ENCODE data around the gene CDCP1. TPM values are rescaled to one million over a fixed set of nuclear protein-coding genes. Genes with fewer than 3 reads are reported as not detected.

The CDCP1 gene
- total RNA-seq, 2 experiments from 2014 or later: 0.32 to 0.36 TPM

DNA sequence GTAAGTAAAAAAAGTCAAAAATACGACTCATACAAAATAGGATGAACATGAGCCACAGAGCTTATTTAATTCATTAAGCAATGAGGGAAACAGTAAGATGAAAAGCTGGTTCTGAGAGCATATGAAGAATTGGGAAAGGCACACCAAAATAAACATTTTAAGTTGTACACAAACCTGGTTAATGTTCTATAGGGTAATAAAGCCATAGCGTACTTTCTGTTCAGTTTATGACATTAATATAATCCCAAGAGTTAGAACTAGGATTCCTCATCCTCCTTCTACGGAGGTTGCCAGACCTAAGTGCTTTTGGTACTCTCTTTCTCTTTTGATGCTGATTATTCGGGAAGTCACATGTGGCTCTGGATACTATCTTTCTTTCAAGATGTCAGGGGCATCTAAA lies 78.7 kb downstream of the CDCP1 start:
- H3K9me3 Mint-ChIP-seq: no peaks in the 10 kb centered on the region
- intact Hi-C loops (cut with micrococcal nuclease): loop anchor here (5.0 kb wide), 1 partner anchor 45 kb away; no protein-coding TSS in a partner anchor
- TF ChIP-seq, protein P1, sequence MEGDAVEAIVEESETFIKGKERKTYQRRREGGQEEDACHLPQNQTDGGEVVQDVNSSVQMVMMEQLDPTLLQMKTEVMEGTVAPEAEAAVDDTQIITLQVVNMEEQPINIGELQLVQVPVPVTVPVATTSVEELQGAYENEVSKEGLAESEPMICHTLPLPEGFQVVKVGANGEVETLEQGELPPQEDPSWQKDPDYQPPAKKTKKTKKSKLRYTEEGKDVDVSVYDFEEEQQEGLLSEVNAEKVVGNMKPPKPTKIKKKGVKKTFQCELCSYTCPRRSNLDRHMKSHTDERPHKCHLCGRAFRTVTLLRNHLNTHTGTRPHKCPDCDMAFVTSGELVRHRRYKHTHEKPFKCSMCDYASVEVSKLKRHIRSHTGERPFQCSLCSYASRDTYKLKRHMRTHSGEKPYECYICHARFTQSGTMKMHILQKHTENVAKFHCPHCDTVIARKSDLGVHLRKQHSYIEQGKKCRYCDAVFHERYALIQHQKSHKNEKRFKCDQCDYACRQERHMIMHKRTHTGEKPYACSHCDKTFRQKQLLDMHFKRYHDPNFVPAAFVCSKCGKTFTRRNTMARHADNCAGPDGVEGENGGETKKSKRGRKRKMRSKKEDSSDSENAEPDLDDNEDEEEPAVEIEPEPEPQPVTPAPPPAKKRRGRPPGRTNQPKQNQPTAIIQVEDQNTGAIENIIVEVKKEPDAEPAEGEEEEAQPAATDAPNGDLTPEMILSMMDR (IDR thresholded peaks at IDR 0.05): no peak
- no peak overlapping the region for H3K27ac Mint-ChIP-seq
- H3K27me3 Mint-ChIP-seq: no peaks in the 10 kb centered on the region
- ChIA-PET CTCF (interaction anchor here (1.1 to 3.7 kb wide), 2 partner anchors 12 to 26 kb away, joined by 4 to 13 read pairs; no protein-coding TSS in a partner anchor), POLR2A (no interaction called here)
- H3K4me1 Mint-ChIP-seq (ENCODE audit: low read depth): peaks cover 26% of the 10 kb centered on the region
- ATAC-seq: no peak
- no peak overlapping the region for H3K4me3 Mint-ChIP-seq
- DNase-seq: no peak
- no peaks in the 10 kb centered on the region for H3K36me3 Mint-ChIP-seq (ENCODE audit: low read depth)

DNA sequence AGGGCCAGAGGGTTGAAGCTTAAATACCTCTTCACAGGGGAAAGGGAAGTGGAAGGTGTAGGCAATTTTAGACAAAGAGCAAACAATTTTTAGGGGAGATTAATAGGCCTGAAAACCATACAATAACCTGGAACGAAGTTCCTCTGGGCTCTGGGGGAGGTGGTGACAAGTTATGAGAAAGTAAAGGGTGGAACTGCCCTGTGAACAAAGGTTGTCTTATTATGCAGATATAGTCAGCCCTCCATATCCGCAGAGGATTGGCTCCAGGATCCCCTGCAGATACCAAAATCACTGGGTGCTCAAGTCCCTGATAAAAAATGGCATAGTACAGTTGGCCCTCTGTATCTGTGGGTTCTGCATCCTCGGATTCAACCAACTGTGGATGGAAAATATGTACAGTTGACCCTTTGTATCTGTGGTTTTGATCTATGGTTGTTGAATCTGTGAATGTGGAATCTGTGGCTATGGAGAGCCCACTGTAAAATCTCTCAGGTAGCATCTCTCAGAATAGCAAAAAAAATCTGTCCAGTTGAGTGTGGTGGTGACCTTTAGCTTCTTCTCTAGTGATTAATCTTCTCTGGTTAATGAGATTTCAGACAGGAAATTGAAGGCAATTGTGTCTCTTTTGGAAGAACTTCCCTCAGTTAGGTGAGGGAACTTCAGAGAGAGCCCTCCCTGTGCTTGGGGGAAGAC lies 79.9 kb downstream of the CDCP1 start:
- POLR2A ChIA-PET: no interaction called here
- intact Hi-C loops (cut with micrococcal nuclease): loop anchor here (5.0 kb wide), 1 partner anchor 46 kb away; no protein-coding TSS in a partner anchor
- H3K9me3 Mint-ChIP-seq: no peaks in the 10 kb centered on the region
- no peaks in the 10 kb centered on the region for H3K36me3 Mint-ChIP-seq (ENCODE audit: low read depth)
- peaks cover 26% of the 10 kb centered on the region for H3K4me1 Mint-ChIP-seq (ENCODE audit: low read depth)
- ATAC-seq: no peak
- CTCF ChIA-PET: interaction anchor here (1.1 to 3.7 kb wide), 3 partner anchors 10 to 25 kb away, joined by 4 to 13 read pairs (median 8); no protein-coding TSS in a partner anchor
- peaks cover 1% of the 10 kb centered on the region for H3K27me3 Mint-ChIP-seq
- H3K27ac Mint-ChIP-seq: no peak overlapping the region
- TF ChIP-seq, protein P1 (IDR thresholded peaks at IDR 0.05): no peak
- no peak for DNase-seq
- no peak overlapping the region for H3K4me3 Mint-ChIP-seq

DNA sequence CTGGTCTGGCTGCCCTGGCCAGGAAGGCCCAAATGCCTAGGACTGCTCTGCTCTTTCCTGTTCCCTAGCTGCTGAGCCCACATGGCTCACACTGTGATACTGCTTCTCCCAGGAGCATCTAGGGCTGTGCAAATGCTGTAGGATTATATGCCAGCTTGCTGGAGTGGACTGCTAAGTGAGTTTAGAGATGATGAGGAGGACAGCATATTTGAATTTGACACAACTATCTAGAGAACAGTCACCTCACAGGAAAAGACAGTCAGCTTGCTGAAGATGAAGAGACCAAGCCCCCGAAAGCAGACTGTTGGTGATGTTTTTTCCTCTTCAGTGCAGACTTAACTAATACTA lies 80.8 kb downstream of the CDCP1 start:
- DNase-seq (no peak), ATAC-seq (no peak)
- H3K4me3 Mint-ChIP-seq: no peak overlapping the region
- ChIA-PET CTCF (interaction anchor here (1.1 to 3.7 kb wide), 3 partner anchors 10 to 24 kb away, joined by 3 to 13 read pairs (median 8); no protein-coding TSS in a partner anchor), POLR2A (no interaction called here)
- peaks cover 26% of the 10 kb centered on the region for H3K4me1 Mint-ChIP-seq (ENCODE audit: low read depth)
- intact Hi-C loops (cut with micrococcal nuclease): loop anchor here (5.0 kb wide), 1 partner anchor 47 kb away; no protein-coding TSS in a partner anchor
- H3K27me3 Mint-ChIP-seq: peaks cover 1% of the 10 kb centered on the region
- H3K9me3 Mint-ChIP-seq: no peaks in the 10 kb centered on the region
- no peak overlapping the region for H3K27ac Mint-ChIP-seq
- H3K36me3 Mint-ChIP-seq (ENCODE audit: low read depth): no peaks in the 10 kb centered on the region
- TF ChIP-seq, protein P1 (IDR thresholded peaks at IDR 0.05): no peak

DNA sequence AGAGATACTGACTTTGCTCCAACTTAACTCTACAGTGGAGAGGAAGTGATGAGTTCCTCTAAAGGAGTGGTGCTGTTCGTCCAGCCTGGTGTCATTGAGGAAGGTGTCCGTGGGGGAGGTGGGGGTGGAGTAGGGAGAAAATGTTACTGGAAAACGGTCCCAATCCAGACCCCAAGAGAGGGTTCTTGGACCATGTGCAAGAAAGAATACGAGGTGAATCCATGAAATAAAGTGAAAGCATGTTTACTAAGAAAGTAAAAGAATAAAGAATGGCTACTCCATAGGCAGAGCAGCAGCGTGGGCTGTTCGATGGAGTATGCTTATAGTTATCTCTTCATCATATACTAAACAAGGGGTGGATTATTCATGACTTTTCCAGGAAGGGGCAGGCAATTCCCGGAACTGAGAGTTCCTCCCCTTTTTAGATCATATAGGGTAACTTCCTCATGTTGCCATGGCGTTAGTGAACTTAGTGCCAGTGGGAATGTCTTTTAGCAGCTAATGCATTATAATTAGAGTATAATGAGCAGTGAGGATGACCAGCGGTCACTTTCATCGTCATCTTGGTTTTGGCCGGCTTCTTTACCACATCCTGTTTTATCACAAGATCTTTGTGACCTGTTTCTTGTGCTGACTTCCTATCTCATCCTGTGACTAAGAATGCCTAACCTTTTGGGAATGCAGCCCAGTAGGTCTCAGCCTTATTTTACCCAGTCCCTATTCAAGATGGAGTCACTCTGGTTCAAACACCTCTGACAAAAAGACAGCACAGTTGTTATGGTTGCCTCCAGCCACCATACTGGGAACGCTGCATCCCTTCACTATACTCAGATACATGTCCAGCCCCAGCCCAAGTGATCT lies 81.4 kb downstream of the CDCP1 start:
- no peaks in the 10 kb centered on the region for H3K36me3 Mint-ChIP-seq (ENCODE audit: low read depth)
- ChIA-PET CTCF (interaction anchor here (1.1 to 3.7 kb wide), 3 partner anchors 10 to 23 kb away, joined by 3 to 13 read pairs (median 8); no protein-coding TSS in a partner anchor), POLR2A (no interaction called here)
- DNase-seq (peak; percentile 82), ATAC-seq (peak; percentile 83)
- H3K4me1 Mint-ChIP-seq (ENCODE audit: low read depth): peaks cover 26% of the 10 kb centered on the region
- H3K27me3 Mint-ChIP-seq: peaks cover 1% of the 10 kb centered on the region
- TF ChIP-seq, protein P1 (IDR thresholded peaks at IDR 0.05): no peak
- no peaks in the 10 kb centered on the region for H3K9me3 Mint-ChIP-seq
- H3K4me3 Mint-ChIP-seq: peak overlapping the region; percentile 28
- intact Hi-C loops (cut with micrococcal nuclease): loop anchor here (5.0 kb wide), 1 partner anchor 48 kb away; no protein-coding TSS in a partner anchor
- H3K27ac Mint-ChIP-seq: peak overlapping the region; percentile 73

Measured in activated CD8-positive, alpha-beta T cell treated with anti-CD3 and anti-CD28 coated beads for 36 hours (primary cell).